ENCODE results near the gene YTHDC1. TPM values are rescaled to one million over a fixed set of nuclear protein-coding genes. Genes with fewer than 3 reads are reported as not detected.

Gene YTHDC1
- total and polyA plus RNA-seq, 2 experiments from 2014 or later: 45.3 to 75.4 TPM

- H3K36me3 ChIP-seq (replicated peaks; ENCODE audit: insufficient read depth, low read depth): no peaks in the 10 kb centered on the region
- no peak for DNase-seq (ENCODE audit: low spot score)
- no peaks in the 10 kb centered on the region for H3K9me2 ChIP-seq (replicated peaks; ENCODE audit: insufficient read depth)
- H3K79me2 ChIP-seq: no peaks in the 10 kb centered on the region
- TF ChIP-seq CTCF (IDR thresholded peaks at IDR 0.05; ENCODE audit: poor library complexity): no peak
- TF ChIP-seq EZH2 (IDR thresholded peaks at IDR 0.05; ENCODE audit: borderline replicate concordance): no peak
- no peak for TF ChIP-seq EZH2phosphoT487 (IDR thresholded peaks at IDR 0.05; ENCODE audit: low read depth, severe bottlenecking, unreplicated experiment)
- H3K27me3 ChIP-seq: no peaks in the 10 kb centered on the region
- no peak overlapping the region for H3K4me2 ChIP-seq
- H3K9me3 ChIP-seq (ENCODE audit: low read depth): no peaks in the 10 kb centered on the region
- WGBS (ENCODE audit: low lambda C conversion rate, missing lambda C conversion rate): 93% methylated on average over 1 of the region's 1 CpG
- H3K4me3 ChIP-seq: no peak overlapping the region
- no peak overlapping the region for H2AFZ ChIP-seq
- H3K4me1 ChIP-seq (ENCODE audit: insufficient read depth): peaks cover 6% of the 10 kb centered on the region
- no peaks in the 10 kb centered on the region for H4K20me1 ChIP-seq (ENCODE audit: insufficient read depth, poor library complexity, severe bottlenecking)
- no peak overlapping the region for H3K27ac ChIP-seq
Measured at GRCh38 chr4:68365068-68365467, 15.2 kb upstream of the YTHDC1 start.

DNA sequence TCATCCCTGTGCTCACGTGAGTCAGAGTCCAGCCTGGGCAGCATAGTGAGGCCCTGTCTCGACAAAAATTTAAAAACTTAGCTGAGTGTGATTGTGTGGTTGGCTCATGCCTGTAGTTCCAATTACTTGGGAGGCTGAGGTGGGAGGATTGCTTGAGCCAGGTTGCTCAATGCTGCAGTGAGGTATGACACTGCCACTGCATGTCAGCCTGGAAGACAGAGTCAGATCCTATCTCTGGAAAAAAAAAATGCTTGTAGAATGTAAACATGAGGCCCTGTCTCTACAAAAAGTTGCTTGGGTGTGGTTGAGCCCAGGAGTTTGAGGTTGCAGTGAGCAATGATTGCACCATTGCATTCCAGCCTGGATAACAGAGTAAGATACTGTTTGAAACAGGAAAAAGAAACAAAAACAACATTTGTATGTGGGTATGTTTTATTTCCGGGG, 11.3 kb upstream of the YTHDC1 start:
- no peaks in the 10 kb centered on the region for H3K9me3 ChIP-seq (ENCODE audit: low read depth)
- DNase-seq (ENCODE audit: low spot score): peak; percentile 54
- H3K79me2 ChIP-seq: no peaks in the 10 kb centered on the region
- TF ChIP-seq EZH2phosphoT487 (IDR thresholded peaks at IDR 0.05; ENCODE audit: low read depth, severe bottlenecking, unreplicated experiment): no peak
- TF ChIP-seq CTCF (IDR thresholded peaks at IDR 0.05; ENCODE audit: poor library complexity): no peak
- no peak for TF ChIP-seq EZH2 (IDR thresholded peaks at IDR 0.05; ENCODE audit: borderline replicate concordance)
- H2AFZ ChIP-seq: no peak overlapping the region
- H3K27me3 ChIP-seq: no peaks in the 10 kb centered on the region
- WGBS (ENCODE audit: low lambda C conversion rate, missing lambda C conversion rate): 68% methylated on average over 3 of the region's 3 CpGs
- H3K4me1 ChIP-seq (ENCODE audit: insufficient read depth): no peaks in the 10 kb centered on the region
- H3K4me3 ChIP-seq: no peak overlapping the region
- H3K36me3 ChIP-seq (replicated peaks; ENCODE audit: insufficient read depth, low read depth): no peaks in the 10 kb centered on the region
- no peaks in the 10 kb centered on the region for H4K20me1 ChIP-seq (ENCODE audit: insufficient read depth, poor library complexity, severe bottlenecking)
- peak overlapping the region; percentile 13 for H3K4me2 ChIP-seq
- peak overlapping the region; percentile 78 for H3K27ac ChIP-seq
- H3K9me2 ChIP-seq (replicated peaks; ENCODE audit: insufficient read depth): no peaks in the 10 kb centered on the region

DNA sequence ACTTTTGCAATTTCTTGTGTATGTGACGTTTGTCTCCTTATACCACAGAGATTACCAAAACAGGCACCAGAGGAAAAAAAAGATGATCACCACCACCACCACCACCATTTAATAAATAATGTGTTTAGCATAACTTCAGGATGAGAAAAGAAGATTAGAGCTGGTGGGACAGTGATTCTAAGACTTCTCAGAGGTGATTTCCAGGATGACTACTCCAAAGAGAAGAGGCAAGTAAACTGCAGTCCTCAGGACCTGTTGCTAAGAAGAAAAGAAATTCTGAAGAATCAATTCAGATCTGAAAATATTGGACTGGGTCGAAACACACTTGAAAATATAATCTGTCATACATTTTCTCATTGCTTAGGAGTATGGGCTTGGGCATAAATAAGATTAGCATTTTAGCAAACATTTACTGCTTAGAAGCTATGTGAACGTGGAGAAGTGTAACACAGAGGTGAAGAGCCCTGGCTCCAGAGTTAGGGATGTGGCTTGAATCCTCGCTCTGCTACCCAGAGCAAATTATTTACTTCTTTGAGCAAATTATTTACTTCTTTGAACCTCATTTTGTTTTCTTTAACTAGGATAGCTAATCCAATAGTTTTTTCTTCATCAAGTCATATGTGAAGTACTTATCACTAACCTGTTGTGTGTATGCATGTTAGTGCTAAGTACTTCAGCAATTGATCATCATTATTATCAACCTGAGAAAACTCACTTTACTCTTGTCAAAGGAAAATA, 10.5 kb upstream of the YTHDC1 start:
- H4K20me1 ChIP-seq (ENCODE audit: insufficient read depth, poor library complexity, severe bottlenecking): no peaks in the 10 kb centered on the region
- no peaks in the 10 kb centered on the region for H3K9me3 ChIP-seq (ENCODE audit: low read depth)
- no peaks in the 10 kb centered on the region for H3K9me2 ChIP-seq (replicated peaks; ENCODE audit: insufficient read depth)
- no peaks in the 10 kb centered on the region for H3K36me3 ChIP-seq (replicated peaks; ENCODE audit: insufficient read depth, low read depth)
- H3K4me3 ChIP-seq: no peak overlapping the region
- H3K4me2 ChIP-seq: peak overlapping the region; percentile 9
- no peaks in the 10 kb centered on the region for H3K27me3 ChIP-seq
- 87% methylated on average over 4 of the region's 4 CpGs for WGBS (ENCODE audit: low lambda C conversion rate, missing lambda C conversion rate)
- peak overlapping the region; percentile 78 for H3K27ac ChIP-seq
- no peak for DNase-seq (ENCODE audit: low spot score)
- TF ChIP-seq EZH2 (IDR thresholded peaks at IDR 0.05; ENCODE audit: borderline replicate concordance): no peak
- TF ChIP-seq EZH2phosphoT487 (IDR thresholded peaks at IDR 0.05; ENCODE audit: low read depth, severe bottlenecking, unreplicated experiment): no peak
- TF ChIP-seq CTCF (IDR thresholded peaks at IDR 0.05; ENCODE audit: poor library complexity): no peak
- no peaks in the 10 kb centered on the region for H3K4me1 ChIP-seq (ENCODE audit: insufficient read depth)
- no peaks in the 10 kb centered on the region for H3K79me2 ChIP-seq
- no peak overlapping the region for H2AFZ ChIP-seq
